Upper lobe of left lung (tissue), 4 donors: ENCODE data around the gene TCTN2.

Source experiments
- POLR2AphosphoS5 ChIP-seq, 2 donors: sonication (generic); formaldehyde crosslinking; IDR thresholded peaks; one replicate each; pipeline ENCODE4 v1.5.1; 2017; ENCODE audit warnings: antibody characterized with exemption in 2 of 2
- TF ChIP-seq, protein P1 (sequence below), 6 experiments: fragments of 450-650 bp in 4 of 6; fragments of 200-600 bp in 2 of 6; sonication (generic) in 2 of 6; IDR thresholded peaks; one replicate each; pipeline ENCODE4 v1.5.1; 2016 to 2019; ENCODE audit warnings: antibody characterized with exemption in 6 of 6

- TF ChIP-seq, protein P1, sequence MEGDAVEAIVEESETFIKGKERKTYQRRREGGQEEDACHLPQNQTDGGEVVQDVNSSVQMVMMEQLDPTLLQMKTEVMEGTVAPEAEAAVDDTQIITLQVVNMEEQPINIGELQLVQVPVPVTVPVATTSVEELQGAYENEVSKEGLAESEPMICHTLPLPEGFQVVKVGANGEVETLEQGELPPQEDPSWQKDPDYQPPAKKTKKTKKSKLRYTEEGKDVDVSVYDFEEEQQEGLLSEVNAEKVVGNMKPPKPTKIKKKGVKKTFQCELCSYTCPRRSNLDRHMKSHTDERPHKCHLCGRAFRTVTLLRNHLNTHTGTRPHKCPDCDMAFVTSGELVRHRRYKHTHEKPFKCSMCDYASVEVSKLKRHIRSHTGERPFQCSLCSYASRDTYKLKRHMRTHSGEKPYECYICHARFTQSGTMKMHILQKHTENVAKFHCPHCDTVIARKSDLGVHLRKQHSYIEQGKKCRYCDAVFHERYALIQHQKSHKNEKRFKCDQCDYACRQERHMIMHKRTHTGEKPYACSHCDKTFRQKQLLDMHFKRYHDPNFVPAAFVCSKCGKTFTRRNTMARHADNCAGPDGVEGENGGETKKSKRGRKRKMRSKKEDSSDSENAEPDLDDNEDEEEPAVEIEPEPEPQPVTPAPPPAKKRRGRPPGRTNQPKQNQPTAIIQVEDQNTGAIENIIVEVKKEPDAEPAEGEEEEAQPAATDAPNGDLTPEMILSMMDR (IDR thresholded peaks at IDR 0.05): no peak
- no peak for TF ChIP-seq POLR2AphosphoS5 (IDR thresholded peaks at IDR 0.05)
These were observed 52.9 kb downstream of the TCTN2 start for GRCh38 chr12:123723765-123724164.
